HG02884 (cell line): ENCODE results near the gene ATF6.
"Not testable (repeated sequence)": the region's sequence is repeated elsewhere in the genome, so short reads cannot be mapped to it uniquely, and the experiment has no call there.

Source experiments
- ATAC-seq: cut with Tn5 transposase; IDR thresholded peaks from one replicate; pipeline ENCODE4 v1.9.1; 2021; ENCODE audit warnings: mild to moderate bottlenecking, moderate library complexity; ENCODE audit not compliant: unreplicated experiment

Gene ATF6, protein sequence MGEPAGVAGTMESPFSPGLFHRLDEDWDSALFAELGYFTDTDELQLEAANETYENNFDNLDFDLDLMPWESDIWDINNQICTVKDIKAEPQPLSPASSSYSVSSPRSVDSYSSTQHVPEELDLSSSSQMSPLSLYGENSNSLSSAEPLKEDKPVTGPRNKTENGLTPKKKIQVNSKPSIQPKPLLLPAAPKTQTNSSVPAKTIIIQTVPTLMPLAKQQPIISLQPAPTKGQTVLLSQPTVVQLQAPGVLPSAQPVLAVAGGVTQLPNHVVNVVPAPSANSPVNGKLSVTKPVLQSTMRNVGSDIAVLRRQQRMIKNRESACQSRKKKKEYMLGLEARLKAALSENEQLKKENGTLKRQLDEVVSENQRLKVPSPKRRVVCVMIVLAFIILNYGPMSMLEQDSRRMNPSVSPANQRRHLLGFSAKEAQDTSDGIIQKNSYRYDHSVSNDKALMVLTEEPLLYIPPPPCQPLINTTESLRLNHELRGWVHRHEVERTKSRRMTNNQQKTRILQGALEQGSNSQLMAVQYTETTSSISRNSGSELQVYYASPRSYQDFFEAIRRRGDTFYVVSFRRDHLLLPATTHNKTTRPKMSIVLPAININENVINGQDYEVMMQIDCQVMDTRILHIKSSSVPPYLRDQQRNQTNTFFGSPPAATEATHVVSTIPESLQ

DNA sequence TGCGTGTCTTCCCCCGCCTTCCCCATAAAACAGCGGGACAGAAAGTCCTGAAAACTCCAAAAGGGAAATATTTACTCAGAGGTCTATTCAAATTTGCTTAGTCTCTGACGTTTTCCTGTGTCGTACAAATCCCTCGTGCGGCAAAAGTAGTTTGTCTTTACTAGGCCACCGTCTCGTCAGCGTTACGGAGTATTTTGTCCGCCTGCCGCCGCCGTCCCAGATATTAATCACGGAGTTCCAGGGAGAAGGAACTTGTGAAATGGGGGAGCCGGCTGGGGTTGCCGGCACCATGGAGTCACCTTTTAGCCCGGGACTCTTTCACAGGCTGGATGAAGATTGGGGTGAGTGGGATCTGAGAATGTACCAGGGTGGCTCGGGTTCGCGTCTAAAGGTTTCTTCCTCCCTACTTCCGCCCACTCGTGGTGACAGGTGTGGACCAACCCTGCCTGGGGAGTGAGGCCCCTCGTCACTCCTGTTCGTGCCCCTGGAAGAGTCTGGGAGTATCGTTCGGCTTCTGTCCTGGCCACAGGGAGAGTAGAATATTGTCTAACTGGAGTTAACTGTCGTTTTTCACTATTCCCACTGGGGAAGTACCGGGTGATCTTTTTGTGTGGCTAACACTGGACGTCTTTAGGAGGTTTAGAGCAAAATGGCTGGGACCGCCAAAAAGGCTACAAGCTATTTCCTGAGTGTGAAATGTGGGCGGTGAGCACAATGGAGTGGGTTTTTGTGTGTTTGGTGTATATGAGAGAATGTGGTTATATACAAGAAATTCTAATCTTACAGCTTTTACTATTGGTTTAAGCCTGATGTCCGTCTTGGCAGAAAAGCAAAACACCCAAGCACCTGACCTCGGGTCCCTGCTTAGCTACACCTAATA, at the start of gene ATF6:
Gene ATF6 (plus strand): TSS at position 219 of the 880 bp plus-strand sequence. CDS start 41 bp downstream, at position 260.
- ATAC-seq: peak; percentile 57

DNA sequence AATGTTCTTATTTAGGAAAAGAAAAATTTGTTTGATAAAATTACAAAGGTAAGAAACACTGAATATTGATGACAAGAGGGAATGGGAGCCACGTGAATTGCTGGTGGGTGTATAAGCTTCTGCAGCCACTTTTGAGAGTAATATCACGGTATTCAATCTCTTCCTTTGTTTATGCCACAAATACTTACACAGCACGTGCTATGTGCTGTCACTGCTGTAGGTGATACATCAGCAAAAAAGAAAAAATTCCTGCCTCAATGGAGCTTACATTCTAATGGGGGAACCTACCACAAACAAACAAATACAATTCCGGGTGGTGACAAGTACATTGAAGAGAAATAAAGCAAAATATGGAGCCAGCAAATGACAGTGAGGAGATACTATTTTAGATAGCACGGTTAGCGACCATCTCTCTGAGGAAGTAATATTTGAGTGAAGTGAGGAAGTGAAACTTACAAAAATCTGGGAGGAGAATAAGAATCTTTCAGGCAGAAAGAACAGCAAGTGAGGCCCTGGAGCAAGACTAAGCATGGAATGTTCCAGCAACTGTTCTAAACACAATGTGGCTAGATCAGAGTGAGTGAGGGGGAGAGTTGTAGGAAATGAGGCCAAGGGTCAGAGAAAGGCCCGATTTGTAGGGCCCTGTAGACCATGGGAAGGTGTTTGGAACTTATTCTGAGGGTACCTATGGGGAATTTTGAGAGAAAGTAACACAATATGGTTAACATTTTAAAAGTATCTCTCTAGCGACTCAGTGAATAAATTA, 47.4 kb upstream of the ATF6 start:
- peak; percentile 49 for ATAC-seq

DNA sequence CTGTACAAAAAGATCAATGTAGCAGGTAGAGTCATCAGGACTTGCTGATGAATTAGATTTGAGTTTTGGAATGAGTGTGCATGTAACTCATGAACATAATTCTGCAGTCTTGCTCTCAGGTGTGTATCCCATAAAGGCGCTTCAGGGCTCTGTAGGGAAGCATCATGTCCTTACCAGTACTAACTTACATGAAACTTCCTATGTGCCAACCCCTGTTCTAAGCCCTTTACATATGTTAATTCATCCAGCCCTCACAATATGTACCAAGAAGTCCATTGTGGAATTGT, 46.9 kb upstream of the ATF6 start:
- peak; percentile 49 for ATAC-seq

DNA sequence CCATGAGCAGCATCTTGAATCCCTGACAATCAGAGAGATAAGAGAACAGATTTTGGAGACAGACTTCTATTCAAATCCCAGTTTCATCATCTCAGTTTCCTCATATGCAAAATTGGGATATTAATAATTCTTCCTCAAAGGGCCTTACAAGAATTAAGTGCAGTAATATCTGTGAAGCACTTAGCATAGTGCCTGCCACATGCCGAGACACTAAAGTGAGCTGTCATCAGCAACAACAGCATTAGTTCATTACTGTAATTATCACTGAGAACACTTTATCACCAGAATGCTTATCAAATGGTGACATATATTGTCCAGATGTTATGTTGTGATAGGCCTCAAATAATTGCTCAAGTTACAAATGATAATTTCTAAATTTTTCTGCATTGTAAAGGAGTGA, 45.7 kb upstream of the ATF6 start:
- no peak for ATAC-seq

DNA sequence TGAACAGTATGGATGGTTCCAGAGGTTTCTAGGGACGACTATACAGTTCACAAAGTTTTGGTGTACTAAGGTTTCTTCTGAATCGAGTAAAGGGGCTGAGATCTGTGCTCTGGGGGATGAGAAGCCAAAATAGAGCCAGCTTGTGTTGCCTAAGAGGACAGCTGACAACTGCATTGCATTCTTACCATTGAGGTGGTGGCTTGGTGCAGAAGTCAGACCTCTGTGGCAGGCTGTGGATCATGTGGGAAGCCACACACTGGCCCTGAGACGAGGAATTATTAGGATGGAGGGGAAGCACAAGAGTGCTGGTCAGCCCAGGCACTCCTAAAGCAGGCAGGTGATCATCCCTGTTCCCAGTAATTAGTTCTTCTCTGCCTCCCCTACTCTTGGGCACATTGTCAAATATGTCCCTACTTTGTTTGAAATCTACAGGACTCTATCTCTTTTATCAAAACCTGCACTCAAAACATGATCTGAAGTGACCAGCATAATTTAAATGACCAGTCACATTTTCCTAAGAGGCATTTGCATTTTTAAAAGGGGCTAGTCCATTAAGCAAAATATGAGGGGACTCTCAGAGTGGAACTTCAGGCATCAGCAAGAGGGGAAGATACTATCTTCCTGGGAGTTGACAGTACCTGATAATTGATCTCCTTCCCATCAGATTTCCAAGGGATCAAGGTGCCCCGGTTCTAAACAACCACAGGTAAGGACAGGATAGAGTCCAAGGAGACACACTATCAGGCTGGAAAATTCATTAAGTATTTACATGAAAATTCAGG, 45.0 kb upstream of the ATF6 start, which contains the start of gene FCRLB:
Gene FCRLB (plus strand): TSS at position 589 of the 782 bp plus-strand sequence. CDS start 1,129 bp downstream, outside the sequence.
- no peak for ATAC-seq

DNA sequence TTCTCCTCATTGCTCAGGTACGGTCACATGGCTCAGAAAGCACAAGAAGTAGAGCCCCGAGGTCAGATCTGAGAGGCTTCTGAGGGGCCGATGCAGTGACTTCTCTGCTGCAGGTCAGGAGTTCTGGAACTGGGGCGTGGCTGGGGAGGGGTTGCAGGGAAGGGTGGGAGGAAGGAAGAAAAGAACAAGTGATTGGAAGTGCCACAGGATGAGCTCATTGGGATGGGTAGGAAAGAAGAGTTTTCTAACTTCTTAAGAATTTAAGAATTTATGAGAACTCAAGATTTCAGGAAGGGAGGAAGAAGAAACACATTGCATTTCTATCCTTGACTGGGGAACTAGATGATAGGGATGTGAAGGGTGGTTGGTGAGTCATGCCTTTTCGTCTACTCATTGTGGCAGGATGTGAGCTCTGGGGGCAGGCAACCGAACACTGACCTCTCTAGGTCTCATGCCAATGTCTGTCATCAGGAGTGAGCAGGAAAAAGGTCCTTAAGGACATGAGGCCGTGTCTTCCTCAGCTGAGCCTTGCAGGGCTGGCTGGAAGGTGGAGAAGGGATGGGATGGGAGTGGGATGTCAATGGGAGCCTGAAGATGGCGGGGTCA, 44.3 kb upstream of the ATF6 start:
- ATAC-seq: no peak

DNA sequence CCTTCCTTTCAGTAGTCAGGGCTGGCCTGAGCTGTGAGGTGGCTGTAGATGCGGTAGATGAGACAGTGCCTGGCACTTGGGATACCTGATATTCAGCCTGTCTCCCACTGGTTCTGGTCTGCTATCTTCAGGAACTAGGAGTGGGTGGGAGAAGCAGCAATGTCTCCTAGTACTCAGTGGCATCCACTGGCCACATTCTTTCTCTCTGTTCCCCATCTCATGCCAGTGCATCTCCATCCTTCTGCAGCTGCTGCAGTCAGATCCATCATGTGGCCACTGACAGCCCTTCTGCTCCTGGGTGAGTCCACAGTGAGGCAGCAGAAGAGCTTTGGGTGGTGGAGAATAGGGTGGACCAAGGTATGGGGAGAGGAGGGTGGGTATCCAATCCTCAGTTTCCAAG, 43.7 kb upstream of the ATF6 start:
- no peak for ATAC-seq

DNA sequence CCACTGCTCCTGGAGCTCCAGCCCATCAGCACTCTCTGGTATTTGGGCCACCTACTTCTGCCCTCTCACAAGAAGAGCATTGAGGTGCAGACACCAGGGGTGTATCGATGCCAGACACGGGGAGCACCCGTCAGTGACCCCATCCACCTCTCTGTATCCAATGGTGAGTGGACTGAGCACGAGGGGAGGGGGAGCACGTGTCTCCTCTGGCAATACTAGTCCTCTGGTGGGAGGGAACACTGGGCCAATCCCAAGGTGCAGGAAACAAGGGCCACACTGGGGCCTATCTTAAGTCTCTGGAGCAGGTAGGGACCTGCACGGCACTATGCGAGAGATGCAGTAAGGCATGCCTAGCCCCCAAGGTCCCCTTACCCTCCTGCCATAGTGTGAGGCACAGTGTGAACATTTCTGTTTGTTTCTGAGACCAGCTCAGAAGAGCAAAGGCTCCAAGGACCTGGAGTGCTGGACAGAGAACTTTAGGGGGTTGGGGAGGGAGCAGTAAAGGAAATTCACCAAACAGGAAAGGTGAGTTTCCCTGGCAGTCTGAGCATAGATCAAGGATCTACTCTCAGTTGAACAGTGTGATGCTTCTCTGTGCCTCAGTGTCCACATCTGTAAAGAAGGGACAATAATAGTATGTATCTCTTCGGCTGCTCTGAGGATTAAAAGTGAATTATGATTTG, 42.5 kb upstream of the ATF6 start:
- ATAC-seq: no peak

DNA sequence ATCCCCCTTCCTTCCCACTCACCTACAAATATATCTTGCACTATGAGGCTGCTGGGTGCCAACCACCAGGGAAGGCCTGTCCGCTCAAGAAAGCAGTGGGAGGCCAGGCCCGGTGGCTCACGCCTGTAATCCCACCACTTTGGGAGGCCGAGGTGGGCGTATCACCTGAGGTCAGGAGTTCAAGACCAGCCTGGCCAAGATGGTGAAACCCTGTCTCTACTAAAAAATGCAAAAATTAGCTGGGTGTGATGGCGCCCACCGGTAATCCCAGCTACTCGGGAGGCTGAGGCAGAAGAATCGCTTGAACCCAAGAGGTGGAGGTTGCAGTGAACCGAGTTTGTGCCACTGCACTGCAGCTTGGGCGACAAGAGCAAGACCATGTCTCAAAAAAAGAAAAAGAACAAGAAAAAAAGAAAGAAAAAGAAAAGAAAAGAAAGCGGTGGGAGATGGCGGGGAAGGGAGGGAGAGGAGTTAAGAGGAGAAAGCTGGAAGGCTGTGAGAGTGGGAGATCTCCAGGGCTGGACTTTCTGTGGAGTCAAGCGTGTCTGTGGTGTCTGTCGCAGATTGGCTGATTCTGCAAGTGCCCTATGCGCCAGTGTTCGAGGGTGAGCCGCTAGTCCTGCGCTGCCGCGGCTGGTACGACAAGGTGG, 40.7 kb upstream of the ATF6 start:
- ATAC-seq: not testable (repeated sequence)

DNA sequence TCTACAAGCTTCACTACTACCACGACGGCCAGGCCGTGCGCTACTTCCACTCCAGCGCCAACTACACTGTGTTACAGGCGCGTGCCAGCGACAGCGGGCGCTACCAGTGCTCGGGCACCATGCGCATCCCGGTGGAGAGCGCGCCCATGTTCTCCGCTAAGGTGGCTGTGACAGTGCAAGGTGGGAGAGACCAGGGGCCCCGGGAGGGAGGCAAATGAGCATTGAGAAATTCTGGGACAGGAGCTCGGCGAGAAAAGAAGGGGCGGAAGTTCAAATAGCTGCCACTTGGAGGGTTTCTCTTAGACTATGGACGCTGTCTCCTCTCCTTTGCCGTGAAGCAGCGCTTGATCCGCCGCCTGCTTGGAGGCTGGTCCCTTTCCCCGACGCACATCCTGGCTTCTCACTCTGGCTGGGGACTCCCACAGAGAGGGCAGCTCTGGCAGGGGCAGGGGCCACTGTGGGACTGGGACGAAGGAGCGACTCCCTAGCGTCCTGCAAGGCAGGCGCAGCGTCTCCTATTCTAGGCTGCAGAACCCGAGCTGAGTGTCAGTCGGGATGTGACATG, 40.1 kb upstream of the ATF6 start:
- ATAC-seq: peak; percentile 15

DNA sequence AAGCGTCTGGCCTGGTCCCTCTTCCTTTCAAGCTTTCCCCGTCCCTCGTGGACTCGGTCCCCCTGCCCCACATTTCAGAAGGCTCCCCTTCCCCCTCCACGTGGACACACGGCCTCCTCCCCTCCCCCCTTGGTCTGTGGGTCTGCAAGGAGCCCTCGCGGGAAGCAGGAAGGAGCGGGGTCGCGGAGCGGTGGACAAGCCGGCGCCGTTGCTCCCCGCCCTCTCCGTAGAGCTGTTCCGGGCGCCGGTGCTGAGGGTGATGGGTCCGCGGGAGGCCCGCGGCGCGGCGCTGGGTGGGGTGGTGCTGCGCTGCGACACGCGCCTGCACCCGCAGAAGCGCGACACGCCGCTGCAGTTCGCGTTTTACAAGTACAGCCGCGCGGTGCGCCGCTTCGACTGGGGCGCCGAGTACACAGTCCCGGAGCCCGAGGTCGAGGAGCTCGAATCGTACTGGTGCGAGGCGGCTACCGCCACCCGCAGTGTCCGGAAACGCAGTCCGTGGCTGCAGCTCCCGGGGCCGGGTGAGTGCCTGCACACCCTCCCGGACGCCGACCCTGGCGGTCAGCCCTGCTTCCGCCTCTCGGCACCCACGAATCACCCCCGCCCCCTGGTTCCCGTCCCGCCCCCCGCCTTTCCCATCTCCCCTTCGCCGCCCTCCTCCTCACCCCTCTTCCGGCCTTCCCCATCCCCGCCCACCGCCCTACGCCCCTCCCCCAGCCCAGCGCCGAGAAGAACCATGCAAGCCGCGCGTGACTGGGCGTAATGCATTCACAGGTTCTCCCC, 39.5 kb upstream of the ATF6 start:
- ATAC-seq: peak; percentile 46

DNA sequence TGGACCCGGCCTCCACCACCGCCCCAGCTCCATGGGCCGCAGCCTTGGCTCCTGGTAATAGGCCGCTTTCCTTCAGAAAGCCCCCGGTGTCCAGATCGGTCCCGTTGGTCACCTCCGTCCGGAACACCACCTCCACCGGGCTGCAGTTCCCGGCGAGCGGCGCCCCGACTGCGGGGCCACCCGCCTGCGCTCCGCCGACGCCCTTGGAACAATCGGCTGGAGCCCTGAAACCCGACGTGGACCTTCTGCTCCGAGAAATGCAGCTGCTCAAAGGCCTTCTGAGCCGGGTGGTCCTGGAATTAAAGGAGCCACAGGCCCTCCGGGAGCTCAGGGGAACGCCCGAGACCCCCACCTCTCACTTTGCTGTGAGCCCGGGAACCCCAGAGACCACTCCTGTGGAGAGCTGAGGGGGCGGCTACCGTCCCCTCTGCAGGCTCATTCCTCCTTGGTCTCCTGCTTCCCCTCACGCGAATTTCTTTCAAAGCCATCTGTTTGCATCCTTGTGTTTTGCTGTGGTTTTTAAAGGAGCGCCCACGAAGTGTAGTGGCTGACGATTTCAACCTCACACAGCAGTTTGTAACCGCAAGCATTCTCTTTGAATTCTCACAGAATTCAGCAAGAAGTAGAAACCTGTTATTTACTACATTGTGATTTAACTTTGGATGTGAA, 38.7 kb upstream of the ATF6 start:
- peak; percentile 16 for ATAC-seq

DNA sequence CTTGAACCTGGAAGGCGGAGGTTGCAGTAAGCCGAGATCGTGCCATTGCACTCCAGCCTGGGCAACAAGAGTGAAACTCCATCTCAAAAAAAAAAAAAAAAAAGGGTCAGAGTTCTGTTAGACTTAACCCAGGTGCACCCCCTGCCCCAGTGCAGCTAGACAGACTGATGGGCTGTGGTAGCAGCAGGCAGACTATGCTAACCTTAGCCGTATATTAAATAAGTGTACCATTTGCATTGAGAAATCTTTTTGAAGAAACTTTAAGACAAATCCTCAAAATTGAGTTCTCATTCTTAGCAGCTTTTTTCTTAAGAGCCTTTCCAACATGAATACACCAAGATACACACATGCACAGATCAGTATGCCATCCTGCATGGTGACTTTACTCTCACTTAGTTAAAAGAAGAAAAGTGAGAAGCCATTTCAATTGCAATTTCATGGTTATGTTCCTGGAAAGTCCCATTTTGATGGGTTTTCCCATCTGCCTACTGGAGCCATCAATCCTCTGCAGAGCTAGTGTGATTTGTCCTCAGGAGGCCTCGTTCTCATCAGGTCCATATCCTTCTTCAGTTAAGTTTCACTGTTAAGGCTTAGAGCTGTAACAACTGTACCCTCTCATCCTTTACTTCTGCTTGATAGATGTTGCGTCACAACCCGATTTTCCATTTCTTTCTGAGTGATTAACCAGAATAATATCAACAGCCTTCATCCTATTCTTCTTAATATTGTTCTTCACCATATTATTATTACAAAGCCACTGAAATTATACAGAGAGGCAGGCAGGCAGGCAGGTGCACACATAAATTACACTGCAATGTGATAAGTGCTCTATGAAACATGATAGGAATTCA, 37.5 kb upstream of the ATF6 start:
- ATAC-seq: no peak

DNA sequence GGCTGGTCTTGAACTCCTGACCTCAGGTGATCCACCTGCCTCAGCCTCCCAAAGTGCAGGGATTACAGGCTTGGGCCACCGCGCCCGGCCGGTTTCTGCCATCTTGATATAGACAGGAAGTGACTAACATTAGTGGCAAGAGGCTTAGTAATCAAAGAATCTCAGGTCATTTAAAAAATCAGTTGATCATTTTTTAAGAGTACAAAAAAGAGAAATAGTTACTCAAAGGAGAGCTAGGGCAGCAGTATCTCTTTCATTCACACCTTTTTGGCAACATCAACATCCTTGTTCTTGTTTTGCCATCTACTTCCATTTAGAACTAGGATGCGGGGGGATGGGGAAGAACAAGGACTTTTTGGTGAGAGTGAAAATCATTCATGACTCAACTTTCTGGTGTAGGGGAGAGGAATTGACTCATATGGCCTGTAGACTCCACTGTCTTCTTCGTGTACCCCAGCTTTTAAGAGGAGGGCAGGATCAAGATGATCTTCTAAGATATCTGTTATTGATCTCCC, 36.0 kb upstream of the ATF6 start:
- ATAC-seq: no peak

DNA sequence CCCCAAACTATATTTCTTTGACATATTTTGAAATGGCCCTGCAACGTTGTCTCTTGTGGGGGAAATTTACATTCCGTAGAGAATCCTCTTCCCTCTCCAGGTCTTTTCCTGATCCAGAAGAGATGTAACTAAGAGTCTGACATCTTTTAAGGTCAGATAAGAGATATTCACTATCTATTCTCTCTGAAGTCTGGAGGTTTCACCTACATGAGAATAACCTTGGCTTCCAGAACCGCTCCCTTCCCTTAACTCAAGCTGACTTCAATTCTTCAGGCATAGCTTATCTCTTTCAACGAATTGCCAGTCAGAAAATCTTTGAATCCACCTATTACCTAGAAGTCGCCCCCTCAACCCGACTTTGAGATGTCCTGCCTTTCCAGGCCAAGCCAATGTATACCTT, 34.9 kb upstream of the ATF6 start:
- ATAC-seq: no peak
